Cardiac septum (tissue), 1 donor: ENCODE data around the gene ZNF592. TPM values are rescaled to one million over a fixed set of nuclear protein-coding genes. Genes with fewer than 3 reads are reported as not detected.
"Not testable (repeated sequence)": the region's sequence is repeated elsewhere in the genome, so short reads cannot be mapped to it uniquely, and the experiment has no call there.

Experiments
- DNase-seq: peaks from one replicate; pipeline ENCODE4 v3.0.0-alpha.2; 2020; ENCODE audit warnings: low spot score
- intact Hi-C: fragments of 100-400 bp; cut with DNase I; formaldehyde crosslinking; loops from one replicate; pipeline ENCODE4 v1.14.0; 2022
- total RNA-seq: library from RNA; stranded (reverse); fragmentation: NEBNext Ultra II Directional; extraction: Animal tissue kit (Norgen Biotek cat#: 25700); gene quantifications from one replicate; pipeline ENCODE4 v1.2.1, GENCODE V29; 2021
- donor health status: DM: no; HTN: no; CAD: no.

The ZNF592 gene
- total RNA-seq, 1 donor from 2014 or later: 25.7 TPM

- intact Hi-C loops: no loop called here
- DNase-seq: no peak
These were observed 12.0 kb upstream of the ZNF592 start for GRCh38 chr15:84736375-84736774.

GRCh38 chr15:84737005-84737404, 11.4 kb upstream of the ZNF592 start:
- DNase-seq: no peak
- intact Hi-C loops: no loop called here

GRCh38 chr15:84740691-84741090, 7.7 kb upstream of the ZNF592 start:
- DNase-seq: no peak
- intact Hi-C loops: no loop called here

- intact Hi-C loops: no loop called here
These were observed 7.3 kb upstream of the ZNF592 start for GRCh38 chr15:84741121-84741520.

GRCh38 chr15:84747416-84748273, 747 bp upstream of the ZNF592 start:
- DNase-seq: peak; percentile 90
- intact Hi-C loops: loop anchor here (1.0 to 5.0 kb wide), 4 partner anchors 31 to 180 kb away; partner anchors contain the start of genes ALPK3, NMB and SEC11A

More at GRCh38 chr15:84741121-84741520, 7.3 kb upstream of the ZNF592 start:
- no peak for DNase-seq

- intact Hi-C loops: loop anchor here (2.0 to 5.0 kb wide), 3 partner anchors 67 to 178 kb away; partner anchors contain the start of genes ALPK3 and NMB
- peak; percentile 77 for DNase-seq
These were observed 959 bp downstream of the ZNF592 start for GRCh38 chr15:84749111-84749991.

GRCh38 chr15:84750583-84751092, 2.2 kb downstream of the ZNF592 start:
- intact Hi-C loops: no loop called here
- no peak for DNase-seq

- intact Hi-C loops, DNase-seq: not testable (repeated sequence)
These were observed 3.3 kb downstream of the ZNF592 start for GRCh38 chr15:84751721-84752120.

GRCh38 chr15:84752195-84752594, 3.8 kb downstream of the ZNF592 start:
- intact Hi-C loops: no loop called here
- no peak for DNase-seq

- intact Hi-C loops: no loop called here
- no peak for DNase-seq
These were observed 4.3 kb downstream of the ZNF592 start for GRCh38 chr15:84752700-84753099.

- intact Hi-C loops, DNase-seq: not testable (repeated sequence)
These were observed 6.5 kb downstream of the ZNF592 start for GRCh38 chr15:84754889-84755288.

- no peak for DNase-seq
- intact Hi-C loops: no loop called here
These were observed 7.5 kb downstream of the ZNF592 start for GRCh38 chr15:84755736-84756527.

- DNase-seq: no peak
- intact Hi-C loops: no loop called here
These were observed 10.6 kb downstream of the ZNF592 start for GRCh38 chr15:84759018-84759417.

GRCh38 chr15:84760219-84760618, 11.8 kb downstream of the ZNF592 start:
- no peak for DNase-seq
- intact Hi-C loops: loop anchor here (2.0 kb wide), 1 partner anchor 25 kb away; no protein-coding TSS in a partner anchor

GRCh38 chr15:84761607-84762131, 13.3 kb downstream of the ZNF592 start:
- DNase-seq: no peak
- intact Hi-C loops: loop anchor here (2.0 kb wide), 1 partner anchor 23 kb away; no protein-coding TSS in a partner anchor

- intact Hi-C loops: no loop called here
- peak; percentile 35 for DNase-seq
These were observed 14.6 kb downstream of the ZNF592 start for GRCh38 chr15:84762840-84763572.

GRCh38 chr15:84764585-84764984, 16.2 kb downstream of the ZNF592 start:
- DNase-seq: peak; percentile 29
- intact Hi-C loops: no loop called here

GRCh38 chr15:84764989-84765388, 16.6 kb downstream of the ZNF592 start:
- intact Hi-C loops: no loop called here
- no peak for DNase-seq
